Stimulated activated CD4-positive, alpha-beta T cell treated with anti-CD3 and anti-CD28 coated beads, Interleukin-4, amount 100 ng/mL, for 4 hours (primary cell): ENCODE results near the gene MED15.
"Not testable (repeated sequence)": the region's sequence is repeated elsewhere in the genome, so short reads cannot be mapped to it uniquely, and the experiment has no call there.

ENCODE experiments used
- DNase-seq, 2 experiments: peaks; one replicate each; pipeline ENCODE4 v3.0.0-alpha.2; 2020

The MED15 gene

DNA sequence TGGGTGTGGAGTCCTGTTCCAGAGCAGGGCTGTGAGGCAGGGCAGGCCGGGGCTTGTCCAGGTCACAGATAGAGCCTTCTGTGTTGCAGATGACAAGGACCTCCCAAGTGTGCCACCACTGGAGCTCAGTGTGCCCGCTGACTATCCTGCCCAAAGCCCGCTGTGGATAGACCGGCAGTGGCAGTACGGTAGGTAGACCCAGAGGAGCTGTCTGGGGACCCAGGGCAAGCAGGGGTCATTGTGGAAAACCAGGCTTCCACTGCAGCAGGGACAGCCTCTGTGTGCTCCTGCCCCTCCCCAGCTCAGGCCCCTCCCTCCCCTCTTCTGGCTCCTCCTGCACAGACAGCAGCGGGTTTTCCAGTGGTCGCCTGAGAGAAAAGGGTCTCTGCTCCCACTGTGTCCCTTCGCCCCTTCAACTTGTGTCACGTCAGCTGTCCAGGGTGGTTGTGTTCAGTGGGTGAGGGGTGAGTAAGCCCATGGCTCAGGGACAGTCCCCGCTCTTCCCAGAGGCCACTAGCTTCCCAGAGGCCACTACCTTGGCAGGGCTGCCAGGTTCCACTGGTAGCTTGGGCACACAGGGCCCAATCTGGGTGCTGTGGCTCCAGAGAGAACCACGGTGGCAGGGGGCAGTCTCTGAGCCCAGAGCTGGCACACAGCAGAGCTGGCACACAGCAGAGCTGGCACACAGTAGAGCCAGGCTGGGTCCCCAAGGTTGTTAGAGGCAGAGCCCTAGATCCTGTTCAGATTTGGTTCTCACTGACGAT is 78.4 kb downstream of the MED15 start:
- no peak for DNase-seq

DNA sequence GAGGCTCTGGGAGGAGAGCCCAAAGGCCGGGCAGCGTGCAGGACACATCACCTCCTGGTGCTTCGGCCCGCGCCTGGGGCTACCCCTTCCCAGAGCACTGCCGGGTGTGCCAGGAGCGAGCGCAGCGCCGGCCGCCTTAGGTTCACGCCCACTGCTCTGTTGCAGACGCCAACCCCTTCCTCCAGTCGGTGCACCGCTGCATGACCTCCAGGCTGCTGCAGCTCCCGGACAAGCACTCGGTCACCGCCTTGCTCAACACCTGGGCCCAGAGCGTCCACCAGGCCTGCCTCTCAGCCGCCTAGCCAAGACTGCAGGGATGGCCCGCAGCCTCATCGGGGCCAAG is 79.0 kb downstream of the MED15 start:
- DNase-seq: no peak

DNA sequence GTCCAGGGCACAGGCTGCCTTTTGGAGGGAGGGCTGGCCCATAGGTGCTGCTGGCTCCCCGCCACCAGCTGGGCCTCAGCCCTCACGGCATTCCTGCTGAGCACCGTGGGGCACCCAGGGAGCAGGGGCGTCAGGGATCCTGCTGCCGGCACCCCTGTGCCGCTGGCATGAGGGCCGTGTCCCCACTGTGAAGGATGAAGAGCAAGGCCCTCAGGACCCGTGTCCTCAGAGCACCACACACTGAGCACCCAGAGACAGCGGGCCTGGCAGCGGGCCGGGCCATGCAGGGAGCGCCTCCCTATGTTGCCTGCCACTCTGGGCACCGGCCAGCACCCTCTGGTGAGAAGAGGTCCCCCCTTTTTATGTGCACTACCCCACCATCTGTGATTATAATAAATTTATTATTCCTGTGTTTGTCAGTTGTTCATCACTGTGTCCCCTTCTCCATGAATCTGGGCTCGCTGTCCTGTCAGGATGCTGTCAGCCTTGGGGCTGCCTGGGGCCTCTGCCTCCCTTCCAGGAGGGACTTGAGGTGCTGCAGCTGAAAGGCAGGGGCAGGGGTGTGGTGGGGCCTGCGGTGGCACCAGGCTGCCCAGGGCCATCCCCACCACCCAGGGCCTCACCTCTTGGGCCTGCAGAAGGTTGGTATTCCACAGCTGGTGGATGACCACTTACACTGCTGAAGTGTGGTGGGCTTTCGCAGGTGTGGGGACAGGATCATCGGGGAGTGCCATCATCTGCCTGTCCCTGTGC is 80.0 kb downstream of the MED15 start:
- DNase-seq: no peak

DNA sequence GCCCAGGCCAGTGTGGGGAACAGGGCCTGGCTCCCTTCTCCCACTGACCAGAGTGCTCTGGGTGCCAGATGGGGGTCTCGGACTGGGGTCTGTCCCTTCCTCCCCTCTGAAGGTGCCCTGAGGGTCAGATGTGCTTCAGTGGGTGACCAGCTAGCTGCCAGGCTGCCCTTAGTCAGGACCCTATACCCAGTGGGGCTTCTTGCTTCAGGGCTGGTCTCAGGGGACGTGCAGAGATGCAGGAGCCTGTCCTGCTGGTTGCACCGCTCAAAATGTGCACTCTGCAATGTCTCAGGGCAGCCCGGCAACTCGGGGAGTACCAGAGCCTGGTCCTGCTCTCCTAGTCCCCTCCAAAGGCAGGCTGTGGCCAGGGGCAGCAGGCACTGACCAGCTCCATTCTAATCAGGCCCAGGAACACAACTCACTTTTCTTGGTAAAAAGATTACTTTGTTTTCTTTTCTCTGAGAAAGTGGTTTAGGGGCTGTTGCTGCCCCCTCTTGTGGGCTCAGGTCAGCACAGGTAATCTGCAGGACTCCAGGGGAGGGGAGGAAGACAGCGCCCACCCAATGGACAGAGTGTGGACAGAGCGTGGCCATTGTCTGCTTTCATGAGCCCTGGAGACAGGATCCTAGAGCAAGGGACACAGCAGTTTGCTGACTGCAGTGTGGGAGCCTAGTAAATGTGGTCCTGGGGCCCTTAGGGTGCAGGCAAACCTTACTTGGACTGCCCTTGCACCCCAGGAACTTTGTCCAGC is 80.9 kb downstream of the MED15 start:
- no peak for DNase-seq

DNA sequence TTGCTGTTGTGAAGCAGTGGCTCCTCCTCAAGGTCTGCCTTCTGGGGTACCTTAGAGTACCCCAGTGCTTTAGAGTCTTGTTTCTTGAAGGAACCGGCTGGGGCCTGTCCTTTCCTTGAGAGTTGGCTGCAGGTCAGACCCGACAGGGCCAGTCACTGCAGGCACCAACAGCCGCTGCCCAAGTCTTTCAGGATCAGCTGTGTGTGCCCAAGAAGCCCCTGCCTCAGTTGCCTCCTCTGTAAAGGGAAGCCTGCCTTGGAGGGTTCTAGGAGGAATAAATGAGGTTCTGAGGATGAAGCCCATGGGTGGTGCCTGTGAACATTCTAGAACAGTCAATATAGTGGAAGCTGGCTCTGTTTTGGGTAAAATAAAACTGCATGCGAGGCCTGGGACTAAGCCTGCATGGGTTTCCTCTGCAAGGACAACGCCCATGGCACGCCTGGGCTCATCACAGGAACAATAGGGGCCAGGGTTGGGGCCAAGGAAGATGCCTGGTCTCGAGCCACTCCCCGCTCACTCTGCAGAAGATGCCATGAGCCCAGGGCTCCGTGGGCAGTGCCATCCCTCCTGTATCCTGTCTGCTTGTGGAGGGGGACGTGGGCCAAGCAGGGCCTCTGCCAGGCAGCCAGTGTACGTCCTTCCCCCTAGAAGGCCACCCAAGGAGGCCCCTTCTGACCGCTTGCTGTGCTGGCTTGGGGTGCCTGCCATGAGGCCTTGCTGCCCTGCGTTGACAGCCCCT is 81.6 kb downstream of the MED15 start:
- DNase-seq: no peak

DNA sequence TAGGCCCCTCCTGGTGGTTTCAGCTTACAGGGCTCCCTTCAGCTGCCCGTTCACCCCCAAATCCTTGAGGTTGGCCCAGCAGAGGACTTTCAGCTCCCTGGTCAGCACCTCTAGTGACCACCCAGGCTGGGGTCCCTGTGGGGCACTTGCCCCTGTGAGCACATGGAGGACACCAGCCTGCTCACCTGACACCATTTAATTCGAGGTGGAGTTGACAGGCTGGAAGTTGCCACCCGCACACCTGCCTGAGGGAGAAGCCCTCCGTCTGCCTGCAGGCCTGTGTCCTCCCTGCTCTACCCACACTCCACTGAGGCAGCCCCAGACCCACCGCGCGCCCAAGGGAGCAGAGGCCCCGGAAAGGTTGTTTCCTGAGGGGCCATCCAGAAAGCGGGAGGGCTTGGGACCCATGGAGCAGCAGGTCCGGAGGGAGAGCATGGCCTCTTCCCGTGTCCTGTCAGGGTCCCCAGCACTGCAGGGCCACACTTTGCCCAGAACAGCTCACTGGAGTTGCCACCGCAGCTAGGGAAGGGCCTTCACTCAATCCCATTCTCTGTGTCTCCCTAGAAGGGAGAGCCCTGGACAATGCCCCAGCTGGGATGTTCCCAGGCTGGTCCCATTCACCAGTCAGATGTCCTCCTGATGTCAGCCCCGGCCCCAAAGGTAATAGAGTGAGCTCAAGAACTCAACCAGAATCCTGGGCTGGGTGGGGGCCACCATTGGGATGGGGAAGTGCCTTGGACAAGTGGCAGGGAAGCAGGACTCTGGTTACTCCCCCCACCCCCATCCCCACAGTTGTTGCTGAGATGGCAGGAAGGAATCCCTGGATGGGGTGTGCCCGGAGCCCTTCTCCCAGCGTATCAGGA is 82.4 kb downstream of the MED15 start:
- DNase-seq: no peak

DNA sequence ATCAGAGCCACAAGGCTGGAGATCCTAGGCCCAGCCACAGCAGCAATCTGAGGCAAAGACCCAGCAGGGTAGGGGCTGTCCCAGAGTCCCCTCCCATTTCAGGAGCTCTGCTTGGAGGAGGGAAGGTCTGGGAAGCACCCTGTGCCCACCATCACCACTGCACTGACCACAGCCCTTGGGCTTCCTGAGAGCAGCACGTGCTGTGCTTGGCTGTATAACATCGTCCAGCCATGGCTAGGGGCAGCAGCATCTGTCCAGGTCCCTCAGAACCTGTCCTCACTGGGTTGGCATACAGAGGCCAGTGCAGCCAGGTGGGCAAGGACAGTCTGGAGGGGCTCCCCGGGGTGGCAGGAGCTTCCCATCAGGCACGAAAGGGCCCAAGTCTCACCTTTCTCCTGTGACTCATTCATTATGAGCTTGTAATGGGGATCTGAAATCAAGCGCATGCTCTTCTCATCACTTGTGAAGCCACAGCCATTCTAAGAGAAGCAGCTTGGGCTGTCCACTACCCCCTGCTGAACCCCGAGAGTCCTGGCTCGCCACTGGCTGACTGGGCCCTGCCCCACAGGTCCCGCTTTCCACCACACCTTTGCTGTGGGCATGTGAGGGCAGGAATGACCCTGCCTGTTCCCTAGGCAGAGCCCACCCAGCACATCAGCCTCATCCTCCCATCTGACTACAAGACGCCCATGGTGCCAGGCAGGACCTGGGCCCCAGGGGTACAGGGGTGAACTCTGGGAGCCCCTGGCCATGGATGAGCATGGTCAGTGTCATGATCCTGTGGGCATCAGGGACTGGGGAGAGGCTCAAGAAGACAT is 83.3 kb downstream of the MED15 start:
- no peak for DNase-seq

DNA sequence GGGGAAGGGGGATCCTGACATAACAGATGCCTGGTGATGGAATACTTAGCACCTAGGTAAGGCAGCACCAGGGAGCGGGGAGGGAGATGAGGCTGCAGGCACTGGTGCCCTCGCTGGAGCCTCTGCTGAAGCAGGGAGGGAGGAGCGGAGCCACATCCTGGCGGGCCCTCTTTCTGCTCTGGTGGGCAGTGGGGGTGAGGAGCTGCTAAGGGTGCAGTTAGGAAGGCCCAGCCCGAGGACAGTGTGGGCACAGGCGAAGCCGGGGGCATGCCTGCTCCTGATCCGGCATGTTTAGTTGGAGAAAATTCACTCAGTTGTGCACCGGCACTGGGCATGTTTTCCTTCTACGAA is 83.9 kb downstream of the MED15 start:
- no peak for DNase-seq

DNA sequence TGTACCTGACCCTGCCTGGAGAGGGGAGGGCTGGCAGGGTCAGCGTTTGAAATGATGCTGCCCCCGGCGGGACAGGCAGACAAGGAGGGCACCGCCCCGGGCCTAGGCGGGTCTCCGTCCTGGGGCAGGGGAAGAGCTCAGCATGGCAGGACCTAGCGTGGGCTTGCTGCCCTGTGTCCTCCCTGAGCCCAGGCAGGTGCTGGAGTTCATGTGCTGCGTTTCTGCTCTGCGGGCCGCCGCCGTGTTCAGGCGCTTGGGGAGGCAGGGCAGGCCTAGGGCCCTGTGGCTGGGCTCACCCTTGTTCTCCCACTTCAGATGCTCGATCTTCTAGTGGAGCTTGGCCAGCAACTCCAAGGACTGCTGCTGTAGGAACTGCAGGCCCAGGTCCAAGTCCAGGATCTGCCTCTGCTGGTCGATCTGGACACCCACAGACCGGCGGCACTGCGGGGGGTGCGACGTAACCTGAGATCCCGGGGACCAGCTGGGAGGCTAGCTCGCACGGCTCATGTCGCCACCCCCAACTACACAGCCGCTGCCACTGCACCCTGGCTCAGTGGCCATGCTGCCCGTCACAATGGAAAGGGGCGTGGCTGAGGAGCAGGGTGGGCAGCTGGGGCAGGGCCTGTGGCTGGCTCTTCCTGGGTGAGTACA is 84.4 kb downstream of the MED15 start:
- no peak for DNase-seq

DNA sequence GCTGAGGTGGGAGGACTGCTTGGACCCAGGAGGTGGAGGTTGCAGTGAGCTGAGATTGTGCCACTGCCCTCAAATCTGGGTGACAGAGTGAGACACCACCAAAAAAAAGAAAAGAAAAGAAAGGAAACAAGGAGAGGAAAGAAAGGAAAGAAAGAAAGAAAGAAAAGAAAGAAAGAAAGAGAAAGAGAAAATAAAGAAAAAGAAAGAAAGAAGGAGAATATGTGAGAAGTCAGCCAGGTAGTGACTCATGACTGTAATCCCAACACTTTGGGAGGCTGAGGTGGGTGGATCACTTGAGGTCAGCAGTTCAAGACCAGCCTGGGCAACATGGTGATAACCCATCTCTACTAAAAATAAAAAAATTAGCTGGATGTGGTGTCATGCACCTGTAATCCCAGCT is 86.6 kb downstream of the MED15 start:
- DNase-seq: not testable (repeated sequence)

DNA sequence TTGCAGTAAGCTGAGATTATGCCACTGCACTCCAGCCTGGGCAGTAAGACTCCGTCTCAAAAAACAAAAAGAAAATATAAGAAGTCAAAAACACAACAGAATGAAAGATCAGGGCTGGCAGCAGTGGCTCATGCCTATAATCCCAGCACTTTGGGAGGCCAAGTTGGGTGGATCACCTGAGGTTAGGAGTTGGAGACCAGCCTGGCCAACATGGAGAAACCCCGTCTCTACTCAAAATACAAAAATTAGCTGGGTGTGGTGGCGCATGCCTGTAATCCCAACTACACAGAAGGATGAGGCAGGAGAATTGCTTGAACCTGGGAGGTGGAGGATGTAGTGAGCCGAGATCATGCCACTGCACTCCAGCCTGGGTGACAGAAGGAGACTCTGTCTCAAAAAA is 87.1 kb downstream of the MED15 start:
- not testable (repeated sequence) for DNase-seq

DNA sequence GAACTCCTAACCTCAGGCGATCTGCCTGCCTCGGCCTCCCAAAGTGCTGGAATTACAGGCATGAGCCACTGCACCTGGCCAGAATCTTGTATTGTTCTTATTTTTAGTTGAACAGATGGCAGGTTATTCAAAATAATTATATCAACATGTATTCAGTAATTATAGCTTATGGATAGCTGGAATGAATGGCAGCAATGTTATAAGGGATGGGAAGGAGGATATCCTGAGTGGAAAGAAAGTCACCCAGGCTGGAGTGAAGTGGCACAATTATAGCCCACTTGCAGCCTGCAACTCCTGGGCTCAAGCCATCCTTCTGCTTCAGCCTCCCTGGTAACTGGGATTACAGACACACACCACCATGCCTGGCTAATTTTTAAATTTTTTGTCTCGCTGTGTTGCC is 88.1 kb downstream of the MED15 start:
- DNase-seq: no peak

DNA sequence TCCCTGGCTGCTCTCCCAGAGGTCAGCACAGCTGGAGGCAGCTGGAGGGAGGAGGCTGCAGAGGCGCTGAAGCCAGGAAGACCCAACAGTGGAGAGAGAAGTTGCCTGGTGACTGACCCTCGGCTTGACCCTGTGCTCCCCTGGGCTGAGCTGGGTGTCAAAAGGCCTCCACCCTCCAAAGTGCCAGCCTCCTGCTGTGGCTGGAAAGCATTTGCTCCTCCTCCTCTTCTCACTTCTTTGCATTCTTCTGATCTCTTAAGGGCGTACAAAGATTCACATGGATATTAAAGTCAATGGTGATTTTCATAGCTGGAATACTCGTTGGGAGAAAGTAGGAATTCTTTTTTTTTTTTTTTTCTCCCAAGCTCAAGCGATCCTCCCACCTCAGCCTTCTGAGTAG is 91.7 kb downstream of the MED15 start:
- DNase-seq: no peak

DNA sequence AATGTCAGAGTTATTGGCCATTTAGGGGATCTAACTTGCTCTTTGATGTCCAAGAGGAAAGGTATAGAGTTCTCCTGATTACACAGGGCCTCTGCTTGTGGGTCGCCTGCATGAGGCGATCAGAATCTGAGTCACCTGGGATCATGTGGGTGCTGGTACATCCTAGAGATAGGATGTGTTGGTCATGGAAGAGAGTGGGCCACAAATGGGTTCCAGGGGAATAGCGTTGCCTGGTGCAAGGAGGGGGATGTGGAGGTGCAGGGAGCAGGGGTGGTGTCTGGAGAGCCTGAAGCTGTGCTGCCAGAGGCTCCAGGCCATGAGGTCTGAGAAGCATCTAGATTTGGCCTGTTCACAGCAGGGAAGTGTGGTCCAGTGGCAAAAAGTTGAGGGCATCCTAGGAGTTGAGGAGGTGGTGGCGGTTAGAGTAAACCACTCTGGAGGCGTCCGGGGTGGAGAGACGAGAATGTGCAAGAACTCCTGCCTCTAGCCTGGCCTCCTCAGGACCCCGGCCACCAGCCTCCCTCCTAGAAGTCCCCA is 92.8 kb downstream of the MED15 start:
- DNase-seq: no peak

DNA sequence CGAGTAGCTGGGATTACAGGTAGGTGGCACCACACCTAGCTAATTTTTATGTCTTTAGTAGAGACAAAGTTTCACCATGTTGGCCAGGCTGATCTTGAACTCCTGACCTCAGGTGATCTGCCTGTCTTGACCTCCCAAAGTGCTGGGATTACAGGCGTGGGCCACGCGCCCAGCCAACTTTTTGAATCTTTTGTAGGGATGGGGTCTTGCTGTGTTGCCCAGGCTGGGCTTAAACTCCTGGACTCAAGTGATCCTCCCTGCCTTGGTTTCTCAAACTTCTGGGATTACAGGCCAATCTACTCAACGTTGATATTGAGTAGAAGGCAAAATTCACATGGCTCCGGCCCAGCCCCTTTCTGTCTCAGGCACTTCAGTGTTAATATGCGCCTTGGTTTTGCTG is 93.9 kb downstream of the MED15 start:
- DNase-seq: no peak

DNA sequence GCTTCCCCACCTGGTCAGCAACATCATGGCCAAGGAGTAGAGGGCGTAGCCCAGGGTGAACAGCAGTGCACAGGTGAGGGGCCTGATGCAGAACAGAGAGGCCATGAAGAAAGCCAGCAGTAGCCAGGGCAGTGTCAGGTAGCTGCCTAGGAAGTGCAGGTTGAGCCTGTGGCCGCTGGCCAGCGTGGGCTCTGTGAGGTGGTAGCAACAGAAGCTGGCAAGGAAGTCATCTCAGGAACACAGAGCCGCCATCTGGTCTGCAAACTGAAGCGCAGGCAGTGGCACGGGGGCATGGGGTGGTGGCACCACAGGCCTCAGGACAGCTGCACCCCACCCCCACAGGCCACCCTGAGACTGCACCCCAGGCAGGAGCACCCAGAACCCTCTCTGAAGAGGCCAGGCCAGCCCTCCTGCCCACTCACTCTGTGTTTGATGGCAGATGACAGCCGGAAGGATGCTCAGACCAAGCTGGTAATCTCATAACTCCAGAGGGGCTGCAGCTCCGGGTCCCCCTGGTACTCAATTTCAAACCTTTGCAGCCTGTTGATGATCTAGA is 95.3 kb downstream of the MED15 start:
- DNase-seq: no peak

DNA sequence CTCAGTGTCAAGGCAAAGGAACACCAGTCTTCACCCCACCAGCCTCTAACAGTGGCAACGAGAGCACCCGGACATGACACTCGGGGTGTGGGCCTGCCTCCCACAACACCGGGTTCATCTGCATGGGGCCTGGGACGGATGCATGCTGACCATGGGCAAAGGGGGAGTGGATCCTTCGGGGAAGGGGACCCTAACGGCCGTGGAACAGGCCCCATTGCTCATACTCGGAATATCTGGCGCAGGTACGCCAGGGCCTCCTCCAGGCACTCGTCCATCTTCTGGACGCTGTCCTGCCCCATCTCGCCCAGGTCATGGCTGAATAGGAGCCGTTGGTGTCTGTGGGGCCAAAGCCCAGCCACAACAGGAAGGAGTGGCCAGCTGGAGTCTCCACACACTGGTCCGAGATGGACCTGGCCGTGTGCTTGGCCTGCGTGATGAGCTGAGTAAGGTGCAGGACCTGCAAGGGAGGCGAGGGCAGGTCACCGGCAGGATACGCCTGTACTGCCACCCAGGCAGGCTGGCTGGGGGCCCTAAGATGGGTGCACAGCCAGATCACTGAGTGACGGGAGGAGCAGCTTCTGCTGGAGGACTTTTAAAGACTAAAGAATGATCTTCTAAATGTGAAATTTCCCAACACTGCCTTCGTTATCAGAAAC is 96.8 kb downstream of the MED15 start:
- no peak for DNase-seq

DNA sequence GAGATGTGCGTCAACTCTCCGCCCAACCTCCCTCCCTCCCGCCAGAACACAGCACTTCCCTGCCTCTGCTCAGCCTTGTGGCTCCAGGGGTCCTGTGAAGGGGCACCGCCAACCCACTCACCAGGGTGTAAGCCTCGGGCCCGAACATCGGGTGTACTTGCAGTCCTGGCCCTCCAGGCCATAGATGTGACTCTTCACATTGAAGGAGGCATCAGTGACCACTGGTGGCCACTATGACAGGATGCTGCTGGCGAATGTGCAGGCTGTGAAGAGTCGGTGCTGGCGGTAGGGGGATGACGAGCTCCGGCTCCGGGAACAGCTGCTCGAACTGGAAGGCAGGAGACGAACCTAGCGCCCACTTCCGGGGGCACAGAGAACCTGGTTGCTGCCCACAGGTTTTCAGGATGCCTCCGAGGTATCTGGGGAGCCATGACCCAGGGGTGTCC is 97.4 kb downstream of the MED15 start:
- no peak for DNase-seq

DNA sequence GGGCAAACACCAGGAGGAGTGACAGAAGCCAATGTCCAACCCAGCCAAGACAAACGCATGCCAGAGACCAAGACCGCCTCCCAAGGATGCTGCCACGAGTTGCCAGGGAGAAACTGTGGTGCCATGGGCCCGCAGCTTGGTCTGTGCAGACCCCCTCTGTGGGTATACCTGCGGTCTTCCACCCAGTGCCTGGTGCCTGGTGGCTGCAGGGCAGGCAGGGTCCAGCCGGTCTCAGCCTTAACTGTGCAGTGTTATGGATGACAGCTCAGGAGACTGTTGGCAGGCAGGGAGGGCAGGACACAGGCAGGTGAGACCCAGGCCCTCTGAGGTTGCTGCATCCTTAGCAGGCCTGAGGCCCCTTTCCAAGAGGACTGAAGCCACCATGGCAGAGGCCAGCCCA is 97.9 kb downstream of the MED15 start:
- DNase-seq: no peak
